Testis (tissue), 2 donors: ENCODE results near the gene SIK2.

Experiments
- POLR2A ChIP-seq: fragments of 450-650 bp; IDR thresholded peaks from one replicate; pipeline ENCODE4 v1.6.1; 2017; ENCODE audit warnings: antibody characterized with exemption, mild to moderate bottlenecking, moderate library complexity
- TF ChIP-seq, protein P1 (sequence below), 3 experiments: fragments of 450-650 bp in 2 of 3; fragments of 200-600 bp in 1 of 3; sonication (generic) in 1 of 3; IDR thresholded peaks; one replicate each; pipeline ENCODE4 v1.5.1; 2016 to 2019; ENCODE audit warnings: antibody characterized with exemption in 3 of 3, mild to moderate bottlenecking in 2 of 3, moderate library complexity in 1 of 3

DNA sequence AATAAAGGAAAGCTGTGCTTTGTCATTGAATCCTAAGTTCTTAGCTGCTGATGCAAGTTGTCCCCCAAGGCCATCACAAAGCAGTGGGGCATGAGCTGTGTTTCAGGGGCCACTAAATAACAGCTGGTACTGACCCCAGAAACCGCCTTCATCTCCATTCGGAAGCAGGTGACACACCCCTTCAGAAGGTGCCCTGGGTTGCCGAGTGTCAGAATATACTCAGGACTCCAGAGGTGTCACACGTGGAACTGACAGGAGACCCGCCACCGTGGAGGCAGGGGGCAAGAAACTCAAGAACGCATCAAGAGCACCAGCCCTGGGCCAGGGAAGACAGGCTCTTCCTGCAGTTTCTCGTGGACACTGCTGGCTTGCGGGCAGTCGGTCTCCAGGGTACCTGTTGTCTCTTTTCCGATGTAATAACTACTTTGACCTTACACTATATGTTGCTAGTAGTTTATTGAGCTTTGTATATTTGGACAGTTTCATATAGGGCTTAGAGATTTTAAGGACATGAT lies 122.4 kb downstream of the SIK2 start:
- TF ChIP-seq POLR2A, result no peak
- TF ChIP-seq, protein P1, sequence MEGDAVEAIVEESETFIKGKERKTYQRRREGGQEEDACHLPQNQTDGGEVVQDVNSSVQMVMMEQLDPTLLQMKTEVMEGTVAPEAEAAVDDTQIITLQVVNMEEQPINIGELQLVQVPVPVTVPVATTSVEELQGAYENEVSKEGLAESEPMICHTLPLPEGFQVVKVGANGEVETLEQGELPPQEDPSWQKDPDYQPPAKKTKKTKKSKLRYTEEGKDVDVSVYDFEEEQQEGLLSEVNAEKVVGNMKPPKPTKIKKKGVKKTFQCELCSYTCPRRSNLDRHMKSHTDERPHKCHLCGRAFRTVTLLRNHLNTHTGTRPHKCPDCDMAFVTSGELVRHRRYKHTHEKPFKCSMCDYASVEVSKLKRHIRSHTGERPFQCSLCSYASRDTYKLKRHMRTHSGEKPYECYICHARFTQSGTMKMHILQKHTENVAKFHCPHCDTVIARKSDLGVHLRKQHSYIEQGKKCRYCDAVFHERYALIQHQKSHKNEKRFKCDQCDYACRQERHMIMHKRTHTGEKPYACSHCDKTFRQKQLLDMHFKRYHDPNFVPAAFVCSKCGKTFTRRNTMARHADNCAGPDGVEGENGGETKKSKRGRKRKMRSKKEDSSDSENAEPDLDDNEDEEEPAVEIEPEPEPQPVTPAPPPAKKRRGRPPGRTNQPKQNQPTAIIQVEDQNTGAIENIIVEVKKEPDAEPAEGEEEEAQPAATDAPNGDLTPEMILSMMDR (IDR thresholded peaks at IDR 0.05), result no peak
